Liver (tissue), 9 donors: ENCODE results near the gene PSMD6. TPM values are rescaled to one million over a fixed set of nuclear protein-coding genes. Genes with fewer than 3 reads are reported as not detected.

Source experiments
- DNase-seq: peaks from one replicate; pipeline ENCODE4 v3.0.0-alpha.2; 2017; ENCODE audit warnings: low spot score
- H3K27ac ChIP-seq, 2 donors: one replicate each; pipeline ENCODE4 v1.7.0; 2013; ENCODE audit warnings: inconsistent platforms in 2 of 2, low read length in 2 of 2, control low read depth in 1 of 2, low read depth in 1 of 2, mild to moderate bottlenecking in 1 of 2
- H3K27me3 ChIP-seq, 4 donors: one replicate each; pipeline versions ENCODE4 v1.6.1 to v1.7.0; 2013; ENCODE audit warnings: low read length in 3 of 4, inconsistent platforms in 1 of 4, mild to moderate bottlenecking in 1 of 4, moderate library complexity in 1 of 4; ENCODE audit not compliant: control insufficient read depth in 4 of 4, insufficient read depth in 4 of 4
- H3K36me3 ChIP-seq, 4 donors: one replicate each; pipeline versions ENCODE4 v1.6.1 to v1.7.0; 2013; ENCODE audit warnings: low read length in 3 of 4, mild to moderate bottlenecking in 3 of 4, low read depth in 1 of 4, moderate library complexity in 1 of 4; ENCODE audit not compliant: control insufficient read depth in 4 of 4, insufficient read depth in 3 of 4
- H3K4me1 ChIP-seq, 4 donors: one replicate each; pipeline versions ENCODE4 v1.6.1 to v1.7.0; 2013; ENCODE audit warnings: low read length in 3 of 4, mild to moderate bottlenecking in 3 of 4, moderate library complexity in 1 of 4; ENCODE audit not compliant: control insufficient read depth in 4 of 4, insufficient read depth in 4 of 4
- H3K4me3 ChIP-seq, 3 donors: one replicate each; pipeline versions ENCODE4 v1.6.1 to v1.7.0; 2013; ENCODE audit warnings: low read length in 3 of 3, control low read depth in 1 of 3, low read depth in 1 of 3, mild to moderate bottlenecking in 1 of 3
- H3K9ac ChIP-seq, 2 donors: one replicate each; pipeline ENCODE4 v1.7.0; 2013; ENCODE audit warnings: low read length in 2 of 2, mild to moderate bottlenecking in 2 of 2, moderate library complexity in 2 of 2, control low read depth in 1 of 2, low read depth in 1 of 2
- H3K9me3 ChIP-seq, 4 donors: one replicate each; pipeline versions ENCODE4 v1.6.1 to v1.7.0; 2013; ENCODE audit warnings: low read length in 3 of 4; ENCODE audit not compliant: control insufficient read depth in 4 of 4
- ATF3 ChIP-seq: IDR thresholded peaks from 2 replicates; pipeline ENCODE4 v1.6.1; 2016; ENCODE audit warnings: antibody characterized with exemption
- CTCF ChIP-seq: fragments of 150-350 bp; IDR thresholded peaks from 2 replicates; pipeline ENCODE4 v1.5.1; 2017; ENCODE audit warnings: improper control_type of control experiment, low read depth, low read length; ENCODE audit not compliant: missing input control
- FOXA1 ChIP-seq: IDR thresholded peaks from 2 replicates; pipeline ENCODE4 v1.6.1; 2016; ENCODE audit warnings: antibody characterized with exemption
- FOXA2 ChIP-seq: IDR thresholded peaks from 2 replicates; pipeline ENCODE4 v1.6.1; 2016; ENCODE audit warnings: antibody characterized with exemption
- GABPA ChIP-seq, 2 donors: IDR thresholded peaks in 1 of 2; conservative IDR thresholded peaks in 1 of 2; 2 replicates each; pipeline ENCODE4 v1.6.1; 2016; ENCODE audit warnings: antibody characterized with exemption in 2 of 2, mild to moderate bottlenecking in 1 of 2, moderate library complexity in 1 of 2
- HNF4G ChIP-seq: IDR thresholded peaks from 2 replicates; pipeline ENCODE4 v1.6.1; 2016; ENCODE audit warnings: antibody characterized with exemption
- JUND ChIP-seq, 2 donors: IDR thresholded peaks; 2 replicates each; pipeline ENCODE4 v1.6.1; 2016; ENCODE audit warnings: antibody characterized with exemption in 2 of 2
- MAX ChIP-seq: IDR thresholded peaks from 2 replicates; pipeline ENCODE4 v1.6.1; 2016; ENCODE audit warnings: antibody characterized with exemption
- NR2F2 ChIP-seq: IDR thresholded peaks from 2 replicates; pipeline ENCODE4 v1.6.1; 2016; ENCODE audit warnings: antibody characterized with exemption
- RAD21 ChIP-seq, 2 donors: IDR thresholded peaks; 2 replicates each; pipeline ENCODE4 v1.6.1; 2016; ENCODE audit warnings: antibody characterized with exemption in 2 of 2, mild to moderate bottlenecking in 2 of 2
- REST ChIP-seq: IDR thresholded peaks from 2 replicates; pipeline ENCODE4 v1.6.1; 2016; ENCODE audit warnings: antibody characterized with exemption, mild to moderate bottlenecking
- RXRA ChIP-seq, 2 donors: IDR thresholded peaks; 2 replicates each; pipeline ENCODE4 v1.6.1; 2017 to 2018; ENCODE audit warnings: antibody characterized with exemption in 2 of 2, mild to moderate bottlenecking in 1 of 2
- SP1 ChIP-seq: IDR thresholded peaks from 2 replicates; pipeline ENCODE4 v1.6.1; 2018; ENCODE audit warnings: antibody characterized with exemption, mild to moderate bottlenecking
- TAF1 ChIP-seq: conservative IDR thresholded peaks from 2 replicates; pipeline ENCODE4 v1.6.1; 2016; ENCODE audit warnings: antibody characterized with exemption, mild to moderate bottlenecking
- YY1 ChIP-seq: IDR thresholded peaks from 2 replicates; pipeline ENCODE4 v1.6.1; 2016; ENCODE audit warnings: antibody characterized with exemption, mild to moderate bottlenecking
- ZBTB33 ChIP-seq: IDR thresholded peaks from 2 replicates; pipeline ENCODE4 v1.6.1; 2016; ENCODE audit warnings: antibody characterized with exemption
- WGBS: extraction: QIAGEN DNeasy Blood & Tissue Kit; methylation state at CpG from one replicate; pipeline ENCODE4 v1.1.7; 2013; 5-methylcytosine and 5-hydroxymethylcytosine counted together
- polyA plus RNA-seq, 2 donors: library from polyadenylated mRNA; stranded (reverse) in 1 of 2; unstranded in 1 of 2; fragments of 200-250 nt in 1 of 2; fragments of >200 nt in 1 of 2; fragmentation: Nextera tagmentation in 1 of 2; extraction: Ambion mirVana in 1 of 2; gene quantifications; one replicate each; pipeline versions ENCODE4 v1.2.1 to v1.2.3, GENCODE V29; 2013 to 2015
- total RNA-seq, 2 donors: library from RNA; depleted of rRNA; stranded (reverse); fragments of >200 nt; gene quantifications; one replicate each; pipeline ENCODE4 v1.2.3, GENCODE V29; 2014
- donor health status: healthy.
- donor health status: healthy.
- donor health status: healthy.
- donor health status: healthy.
- donor health status: healthy.

The PSMD6 gene
- total and polyA plus RNA-seq, 4 donors = 49.3 to 72.7 (median 54.9) TPM

- Histone ChIP-seq H3K27ac (no peak overlapping the region), H3K27me3 (no peaks in the 10 kb centered on the region), H3K4me1 (peaks cover 4 to 42% (median 18%) of the 10 kb centered on the region in 4 donors), H3K36me3 (peaks cover 6 to 19% (median 18%) of the 10 kb centered on the region in 4 donors), H3K4me3 (no peak overlapping the region), H3K9me3 (no peaks in the 10 kb centered on the region), H3K9ac (no peak overlapping the region)
- WGBS = 91% methylated on average over 2 of the region's 2 CpGs
- DNase-seq = no peak
- no peak for TF ChIP-seq SP1
- TF ChIP-seq JUND (IDR thresholded peaks at IDR 0.05) = no peak
- TF ChIP-seq REST = no peak
- TF ChIP-seq TAF1 = no peak
- TF ChIP-seq NR2F2 = no peak
- TF ChIP-seq HNF4G = no peak
- TF ChIP-seq CTCF = no peak
- TF ChIP-seq FOXA1 = no peak
- no peak for TF ChIP-seq ZBTB33
- no peak for TF ChIP-seq MAX
- no peak for TF ChIP-seq ATF3
- TF ChIP-seq FOXA2 = no peak
- TF ChIP-seq RXRA (IDR thresholded peaks at IDR 0.05) = no peak
- no peak for TF ChIP-seq GABPA (IDR thresholded peaks at IDR 0.05 in 1 of 2, conservative IDR thresholded peaks at IDR 0.05 in 1 of 2)
- TF ChIP-seq YY1 = no peak
- TF ChIP-seq RAD21 (IDR thresholded peaks at IDR 0.05) = no peak
These were observed 43.3 kb downstream of the PSMD6 start for GRCh38 chr3:63980019-63980418.
